Activated naive CD8-positive, alpha-beta T cell treated with anti-CD3 and anti-CD28 coated beads, Interleukin-2, amount 10 ng/mL, durations not matched to agents 7 days and 5 days (primary cell): ENCODE data around the gene CHAD. TPM values are rescaled to one million over a fixed set of nuclear protein-coding genes. Genes with fewer than 3 reads are reported as not detected.

Source experiments
- ATAC-seq: fragments of 150-1000 bp; cut with Tn5 transposase; one replicate; pipeline ENCODE4 v1.10.0; 2021; ENCODE audit warnings: low read depth, moderate library complexity
- POLR2A ChIA-PET: fragments of 350-600 bp; sonication (Branson Sonifier 250); formaldehyde crosslinking; loops from one replicate; lab custom pipeline; 2021; ENCODE audit warnings: antibody characterized with exemption; lab: Charles Lee
- DNase-seq: peaks from one replicate; pipeline ENCODE4 v3.0.0; 2021
- H3K27ac Mint-ChIP-seq: one replicate; pipeline ENCODE4 v1.8.0; 2022; ENCODE audit warnings: mild to moderate bottlenecking, mixed read lengths
- H3K27me3 Mint-ChIP-seq: one replicate; pipeline ENCODE4 v1.8.0; 2022; ENCODE audit warnings: mild to moderate bottlenecking, moderate library complexity, mixed read lengths
- H3K36me3 Mint-ChIP-seq: one replicate; pipeline ENCODE4 v1.8.0; 2021; ENCODE audit warnings: mild to moderate bottlenecking, mixed read lengths
- H3K4me1 Mint-ChIP-seq: one replicate; pipeline ENCODE4 v1.8.0; 2021; ENCODE audit warnings: mixed read lengths
- H3K4me3 Mint-ChIP-seq: one replicate; pipeline ENCODE4 v1.8.0; 2022; ENCODE audit warnings: mild to moderate bottlenecking, moderate library complexity, mixed read lengths
- H3K9me3 Mint-ChIP-seq: one replicate; pipeline ENCODE4 v1.8.0; 2021; ENCODE audit warnings: mixed read lengths
- total RNA-seq, 2 experiments: library from RNA; stranded (reverse); gene quantifications; one replicate each; pipeline ENCODE4 v1.2.3, GENCODE V29; 2021

Gene CHAD
- total RNA-seq, 2 experiments from 2014 or later: not detected

- ATAC-seq: no peak
- peaks cover 9% of the 10 kb centered on the region for H3K4me1 Mint-ChIP-seq
- POLR2A ChIA-PET: interaction anchor here (1.2 to 1.3 kb wide), 2 partner anchors 20 to 87 kb away, joined by 5 to 6 read pairs; partner anchors contain the start of gene LRRC59
- peaks cover 4% of the 10 kb centered on the region for H3K36me3 Mint-ChIP-seq
- no peak overlapping the region for H3K27ac Mint-ChIP-seq
- no peaks in the 10 kb centered on the region for H3K9me3 Mint-ChIP-seq
- H3K27me3 Mint-ChIP-seq: no peaks in the 10 kb centered on the region
- H3K4me3 Mint-ChIP-seq: no peak overlapping the region
- DNase-seq: no peak
These were observed 15.9 kb upstream of the CHAD start for GRCh38 chr17:50484386-50485155.

DNA sequence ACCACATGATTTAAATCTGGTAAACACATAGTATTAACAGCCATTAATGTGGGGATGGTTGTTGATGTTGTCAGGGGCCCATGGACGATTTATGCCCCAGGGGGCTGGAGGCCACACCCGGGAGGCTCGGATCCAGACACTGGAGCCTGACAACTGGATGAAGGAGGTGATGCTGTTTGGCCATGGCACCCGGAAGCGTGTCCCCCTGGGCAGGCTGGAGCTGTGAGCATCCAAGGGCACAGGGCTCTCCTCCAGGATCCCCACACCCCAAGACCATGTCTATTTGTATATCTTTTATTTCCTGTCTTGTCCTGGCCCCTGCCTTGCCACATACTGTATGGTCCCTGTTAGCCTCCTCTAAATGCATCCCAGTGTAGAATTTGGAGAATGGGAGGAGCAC is 14.6 kb upstream of the CHAD start:
- Mint-ChIP-seq H3K36me3 (peaks cover 6% of the 10 kb centered on the region), H3K4me1 (peaks cover 13% of the 10 kb centered on the region), H3K9me3 (no peaks in the 10 kb centered on the region), H3K27ac (no peak overlapping the region), H3K4me3 (no peak overlapping the region), H3K27me3 (no peaks in the 10 kb centered on the region)
- POLR2A ChIA-PET: interaction anchor here (1.2 to 1.3 kb wide), 2 partner anchors 21 to 86 kb away, joined by 5 to 6 read pairs; partner anchors contain the start of gene LRRC59
- DNase-seq (no peak), ATAC-seq (no peak)

- ATAC-seq (no peak), DNase-seq (peak; percentile 80)
- Mint-ChIP-seq H3K4me3 (no peak overlapping the region), H3K27ac (no peak overlapping the region), H3K27me3 (no peaks in the 10 kb centered on the region), H3K9me3 (no peaks in the 10 kb centered on the region), H3K36me3 (peaks cover 6% of the 10 kb centered on the region), H3K4me1 (peaks cover 13% of the 10 kb centered on the region)
- POLR2A ChIA-PET: interaction anchor here (0.6 kb wide), 1 partner anchor 223 kb away, joined by 5 read pairs; no protein-coding TSS in a partner anchor
These were observed 13.8 kb upstream of the CHAD start for GRCh38 chr17:50482516-50482915.

- no peak for ATAC-seq
- H3K27ac Mint-ChIP-seq: no peak overlapping the region
- POLR2A ChIA-PET: interaction anchor here (0.6 kb wide), 1 partner anchor 223 kb away, joined by 5 read pairs; no protein-coding TSS in a partner anchor
These were observed 13.4 kb upstream of the CHAD start for GRCh38 chr17:50482110-50482509.

GRCh38 chr17:50481648-50482047 is 13.0 kb upstream of the CHAD start:
- POLR2A ChIA-PET: interaction anchor here (0.6 kb wide), 1 partner anchor 224 kb away, joined by 5 read pairs; no protein-coding TSS in a partner anchor
- ATAC-seq (no peak), DNase-seq (no peak)
- no peaks in the 10 kb centered on the region for H3K27me3 Mint-ChIP-seq
- H3K4me1 Mint-ChIP-seq: peaks cover 13% of the 10 kb centered on the region
- H3K36me3 Mint-ChIP-seq: peaks cover 6% of the 10 kb centered on the region
- H3K27ac Mint-ChIP-seq: no peak overlapping the region
- no peaks in the 10 kb centered on the region for H3K9me3 Mint-ChIP-seq
- no peak overlapping the region for H3K4me3 Mint-ChIP-seq

More at GRCh38 chr17:50482110-50482509, 13.4 kb upstream of the CHAD start:
- Mint-ChIP-seq H3K4me1 (peaks cover 13% of the 10 kb centered on the region), H3K27me3 (no peaks in the 10 kb centered on the region), H3K9me3 (no peaks in the 10 kb centered on the region), H3K4me3 (no peak overlapping the region), H3K36me3 (peaks cover 6% of the 10 kb centered on the region)
- DNase-seq: no peak

DNA sequence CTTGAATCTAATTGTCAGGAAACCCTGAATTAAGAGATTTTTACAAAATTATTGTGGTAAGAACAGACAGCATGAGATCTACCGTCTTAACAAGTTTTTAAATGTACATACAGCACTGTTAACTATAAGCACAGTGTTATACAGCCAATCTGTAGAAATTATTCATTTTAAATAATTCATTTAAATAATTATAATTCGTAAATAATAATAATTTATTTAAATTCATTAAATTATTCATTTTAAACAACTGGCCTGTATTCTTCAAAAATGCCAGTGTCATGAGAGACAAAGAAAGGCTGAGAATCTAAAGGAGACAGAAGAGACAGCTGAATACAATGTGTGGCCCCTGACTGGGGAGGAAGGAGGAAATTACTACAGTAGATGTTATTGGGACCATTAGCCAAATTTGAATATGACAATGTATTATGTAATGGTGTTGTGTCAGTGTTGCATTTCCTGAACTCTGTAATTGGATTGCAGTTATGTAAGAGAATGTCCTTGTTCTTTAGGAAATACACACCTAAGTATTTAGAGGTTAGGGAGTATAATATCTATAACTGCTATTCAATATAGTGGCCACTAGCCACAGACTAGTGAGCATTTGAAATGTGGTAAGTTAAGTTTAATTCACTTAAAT is 12.3 kb upstream of the CHAD start:
- no peaks in the 10 kb centered on the region for H3K27me3 Mint-ChIP-seq
- POLR2A ChIA-PET: no interaction called here
- H3K9me3 Mint-ChIP-seq: no peaks in the 10 kb centered on the region
- H3K4me1 Mint-ChIP-seq: peaks cover 13% of the 10 kb centered on the region
- peaks cover 6% of the 10 kb centered on the region for H3K36me3 Mint-ChIP-seq
- no peak overlapping the region for H3K27ac Mint-ChIP-seq
- H3K4me3 Mint-ChIP-seq: no peak overlapping the region
- DNase-seq (no peak), ATAC-seq (no peak)

DNA sequence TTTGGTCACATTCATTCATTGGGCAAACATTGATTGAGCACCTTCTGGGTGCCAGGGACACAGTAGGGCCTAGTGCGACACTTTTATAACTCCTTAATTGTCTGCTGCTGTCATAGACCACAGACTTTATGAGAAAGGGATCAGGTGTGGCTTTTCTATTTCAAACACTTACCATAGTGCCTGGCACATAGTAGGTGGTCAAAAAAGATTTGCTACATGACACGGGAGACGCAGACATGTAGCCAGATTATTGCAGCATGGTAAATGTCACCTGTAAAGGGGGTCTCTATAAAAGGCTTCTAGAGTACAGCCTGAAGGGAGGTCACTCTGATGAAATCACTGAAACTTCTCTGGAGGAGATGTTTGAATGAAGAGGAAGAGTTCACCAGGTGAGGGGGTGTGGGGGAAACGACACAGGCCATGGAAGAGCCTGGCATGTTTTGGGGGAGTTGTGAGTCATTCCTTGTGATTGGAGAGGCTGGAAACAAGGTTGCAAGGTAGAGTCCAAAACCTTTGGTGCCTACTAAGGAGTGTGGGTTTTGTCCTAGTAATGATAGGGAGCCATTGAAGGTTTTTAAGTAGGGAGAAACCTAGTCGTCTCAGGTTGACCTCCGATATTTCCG is 11.6 kb upstream of the CHAD start:
- DNase-seq (no peak), ATAC-seq (no peak)
- Mint-ChIP-seq H3K36me3 (peaks cover 3% of the 10 kb centered on the region), H3K4me3 (peak overlapping the region; percentile 87), H3K27ac (no peak overlapping the region), H3K4me1 (peaks cover 13% of the 10 kb centered on the region), H3K27me3 (no peaks in the 10 kb centered on the region), H3K9me3 (no peaks in the 10 kb centered on the region)
- POLR2A ChIA-PET: interaction anchor here (1.1 kb wide), 1 partner anchor 55 kb away, joined by 4 read pairs; the partner anchor contains the start of gene ACSF2

DNA sequence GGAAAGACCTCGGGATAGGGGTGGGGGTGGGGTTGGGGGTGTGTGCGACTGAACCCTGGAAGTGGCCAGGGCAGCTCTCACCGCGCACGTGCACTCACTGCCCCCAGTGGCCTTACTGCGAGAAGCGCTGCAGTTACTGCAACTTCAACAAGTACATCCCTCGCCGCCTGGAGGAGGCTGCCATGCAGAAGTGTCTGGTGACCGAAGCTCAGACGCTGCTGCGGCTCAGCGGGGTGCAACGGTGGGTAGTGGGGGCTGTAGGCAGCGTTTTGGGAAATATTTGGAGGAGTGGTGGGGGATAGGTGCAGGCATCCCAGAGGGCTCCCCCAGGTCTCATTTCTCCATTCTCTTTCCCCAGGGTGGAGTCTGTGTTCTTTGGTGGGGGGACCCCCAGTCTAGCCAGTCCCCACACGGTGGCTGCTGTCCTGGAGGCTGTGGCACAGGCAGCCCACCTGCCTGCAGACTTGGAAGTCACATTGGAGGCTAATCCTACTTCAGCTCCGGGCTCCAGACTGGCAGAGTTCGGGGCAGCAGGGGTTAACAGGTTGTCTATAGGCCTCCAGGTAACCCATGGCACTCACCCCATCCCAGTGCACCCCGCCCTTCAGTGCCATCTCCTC is 11.0 kb upstream of the CHAD start:
- H3K9me3 Mint-ChIP-seq: no peaks in the 10 kb centered on the region
- DNase-seq (no peak), ATAC-seq (peak; percentile 20)
- H3K4me3 Mint-ChIP-seq: peak overlapping the region; percentile 87
- H3K27me3 Mint-ChIP-seq: no peaks in the 10 kb centered on the region
- POLR2A ChIA-PET: interaction anchor here (0.7 to 1.2 kb wide), 5 partner anchors 23 to 103 kb away, joined by 3 to 5 read pairs (median 3); partner anchors contain the start of genes ACSF2 and LRRC59
- peaks cover 3% of the 10 kb centered on the region for H3K36me3 Mint-ChIP-seq
- peaks cover 13% of the 10 kb centered on the region for H3K4me1 Mint-ChIP-seq
- peak overlapping the region; percentile 79 for H3K27ac Mint-ChIP-seq

DNA sequence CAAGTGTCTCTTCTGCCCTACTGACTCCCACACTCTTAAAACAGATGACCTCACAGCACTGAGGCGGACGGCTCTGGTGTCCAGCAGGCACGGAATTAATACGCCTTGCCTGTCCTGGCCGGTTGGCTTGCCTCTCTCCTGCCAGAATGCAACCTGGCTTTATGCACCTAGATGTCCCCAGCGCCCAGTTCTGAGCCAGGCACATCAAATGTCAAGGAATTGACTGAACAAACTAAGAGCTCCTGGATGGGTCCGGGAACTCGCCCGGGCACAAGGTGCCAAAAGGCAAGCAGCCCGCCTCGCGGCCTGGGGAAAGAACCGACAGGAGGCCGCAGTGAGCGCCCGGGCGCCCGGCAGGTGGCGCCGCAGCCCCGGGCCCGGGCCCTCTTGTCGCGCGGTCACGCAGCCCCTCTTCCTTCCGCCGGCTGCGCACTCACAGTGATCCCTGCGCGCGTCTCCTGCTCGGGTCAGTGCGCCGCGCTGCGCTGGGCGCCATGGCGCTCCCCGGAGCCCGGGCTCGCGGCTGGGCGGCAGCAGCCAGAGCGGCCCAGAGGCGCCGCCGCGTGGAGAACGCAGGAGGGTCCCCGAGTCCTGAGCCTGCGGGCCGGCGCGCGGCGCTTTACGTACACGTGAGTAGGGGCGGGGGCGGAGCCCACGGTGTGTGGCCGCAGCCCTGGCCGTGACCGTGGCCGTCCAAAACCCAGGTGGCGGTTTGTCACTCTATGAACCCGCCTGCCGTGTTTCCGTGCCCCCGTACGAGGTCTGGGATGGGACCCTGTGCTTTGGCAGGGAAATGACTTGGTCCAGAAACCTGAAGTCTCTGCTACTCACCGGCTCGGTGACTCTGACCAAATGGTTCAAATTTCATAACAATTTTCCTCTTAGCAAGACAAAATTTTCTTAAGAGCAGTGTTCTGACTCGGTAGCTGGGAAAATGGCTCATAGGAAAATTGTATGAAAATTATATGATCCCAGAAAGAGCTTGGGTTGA is 10.0 kb upstream of the CHAD start, which contains the start of gene RSAD1:
TSS of gene RSAD1 (plus strand) at position 470 of the 991 bp plus-strand sequence. CDS start at position 495, 25 bp downstream.
- H3K27me3 Mint-ChIP-seq: no peaks in the 10 kb centered on the region
- H3K4me3 Mint-ChIP-seq: peak within 1 kb of the TSS; percentile 87
- H3K4me1 Mint-ChIP-seq: peaks cover 13% of the 10 kb centered on the region
- no peaks in the 10 kb centered on the region for H3K9me3 Mint-ChIP-seq
- peaks cover 1% of the 10 kb centered on the region for H3K36me3 Mint-ChIP-seq
- H3K27ac Mint-ChIP-seq: peak within 1 kb of the TSS; percentile 89
- DNase-seq: peak; percentile 88
- ATAC-seq: peak; percentile 97
- POLR2A ChIA-PET: interaction anchor here (0.7 to 1.2 kb wide), 5 partner anchors 24 to 102 kb away, joined by 3 to 5 read pairs (median 3); partner anchors contain the start of genes ACSF2 and LRRC59

GRCh38 chr17:50477976-50478375 is 9.3 kb upstream of the CHAD start:
- DNase-seq (no peak), ATAC-seq (no peak)
- Mint-ChIP-seq H3K36me3 (peaks cover 1% of the 10 kb centered on the region), H3K4me3 (peak overlapping the region; percentile 87), H3K27ac (peak overlapping the region; percentile 89), H3K27me3 (no peaks in the 10 kb centered on the region), H3K4me1 (peaks cover 13% of the 10 kb centered on the region), H3K9me3 (no peaks in the 10 kb centered on the region)
- POLR2A ChIA-PET: no interaction called here

- H3K4me3 Mint-ChIP-seq: no peak overlapping the region
- peaks cover 13% of the 10 kb centered on the region for H3K4me1 Mint-ChIP-seq
- POLR2A ChIA-PET: no interaction called here
- DNase-seq: no peak
- peaks cover 2% of the 10 kb centered on the region for H3K36me3 Mint-ChIP-seq
- H3K9me3 Mint-ChIP-seq: no peaks in the 10 kb centered on the region
- no peak for ATAC-seq
- H3K27ac Mint-ChIP-seq: no peak overlapping the region
- no peaks in the 10 kb centered on the region for H3K27me3 Mint-ChIP-seq
These were observed 8.1 kb upstream of the CHAD start for GRCh38 chr17:50476545-50477315.
